Retinal pigment epithelial cell (primary cell): ENCODE measurements around the gene TINCR.
A peak's percentile ranks its signal among the peaks of the same experiment; 100 is the strongest.

ENCODE experiments used
- DNase-seq: peaks from one replicate; pipeline ENCODE4 v3.0.0-alpha.2; 2010; ENCODE audit warnings: low read depth
- H3K4me3 ChIP-seq: 2 replicates; pipeline ENCODE4 v1.5.1; 2011; ENCODE audit warnings: mild to moderate bottlenecking, low read length, control low read depth, moderate library complexity
- TF ChIP-seq, protein P1 (sequence below): conservative IDR thresholded peaks from 2 replicates; pipeline ENCODE4 v1.5.1; 2011; ENCODE audit warnings: low read depth, low read length, control low read depth, inconsistent platforms

Gene TINCR

DNA sequence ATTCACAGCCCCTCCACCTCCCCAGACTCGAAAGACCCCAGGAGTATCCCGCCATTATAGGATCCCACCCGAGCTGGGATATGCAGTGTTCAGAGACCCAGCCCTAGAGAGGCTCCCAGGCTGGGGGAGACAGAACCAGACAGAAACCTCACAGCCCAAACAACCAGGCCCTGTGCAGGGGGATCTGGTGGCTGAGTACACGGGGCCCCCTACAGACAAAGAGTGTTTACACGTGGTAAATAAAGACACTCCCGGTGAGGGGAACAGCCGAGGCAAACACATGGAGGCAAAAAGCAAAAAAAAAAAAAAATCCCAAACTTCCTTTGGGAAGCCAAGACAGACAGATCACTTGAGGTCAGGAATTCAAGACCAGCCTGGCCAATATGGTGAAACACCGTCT lies 25.1 kb downstream of the TINCR start:
- no peak overlapping the region for H3K4me3 ChIP-seq
- TF ChIP-seq, protein P1, sequence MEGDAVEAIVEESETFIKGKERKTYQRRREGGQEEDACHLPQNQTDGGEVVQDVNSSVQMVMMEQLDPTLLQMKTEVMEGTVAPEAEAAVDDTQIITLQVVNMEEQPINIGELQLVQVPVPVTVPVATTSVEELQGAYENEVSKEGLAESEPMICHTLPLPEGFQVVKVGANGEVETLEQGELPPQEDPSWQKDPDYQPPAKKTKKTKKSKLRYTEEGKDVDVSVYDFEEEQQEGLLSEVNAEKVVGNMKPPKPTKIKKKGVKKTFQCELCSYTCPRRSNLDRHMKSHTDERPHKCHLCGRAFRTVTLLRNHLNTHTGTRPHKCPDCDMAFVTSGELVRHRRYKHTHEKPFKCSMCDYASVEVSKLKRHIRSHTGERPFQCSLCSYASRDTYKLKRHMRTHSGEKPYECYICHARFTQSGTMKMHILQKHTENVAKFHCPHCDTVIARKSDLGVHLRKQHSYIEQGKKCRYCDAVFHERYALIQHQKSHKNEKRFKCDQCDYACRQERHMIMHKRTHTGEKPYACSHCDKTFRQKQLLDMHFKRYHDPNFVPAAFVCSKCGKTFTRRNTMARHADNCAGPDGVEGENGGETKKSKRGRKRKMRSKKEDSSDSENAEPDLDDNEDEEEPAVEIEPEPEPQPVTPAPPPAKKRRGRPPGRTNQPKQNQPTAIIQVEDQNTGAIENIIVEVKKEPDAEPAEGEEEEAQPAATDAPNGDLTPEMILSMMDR, result peak; percentile 25
- DNase-seq, result no peak

DNA sequence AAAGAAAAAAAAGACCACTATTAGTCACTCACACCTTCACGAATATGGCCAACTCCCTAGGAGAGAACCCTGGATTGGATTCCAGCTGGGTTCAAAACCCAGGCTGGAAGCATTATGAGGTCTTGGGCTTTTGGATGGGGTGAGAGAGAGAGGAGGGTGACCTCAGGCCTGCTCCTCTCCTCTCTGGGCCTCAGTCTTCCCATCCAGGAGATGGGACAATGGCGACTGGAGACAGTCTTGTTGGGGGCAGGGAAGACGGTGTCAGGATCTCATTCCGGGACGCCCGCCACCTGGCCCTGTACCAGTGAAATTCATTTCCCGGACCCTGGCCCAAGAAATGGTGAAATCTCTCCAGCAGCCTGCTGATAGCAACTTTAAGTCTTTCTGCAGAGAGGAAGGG lies 26.3 kb downstream of the TINCR start:
- TF ChIP-seq, protein P1, result no peak
- H3K4me3 ChIP-seq, result no peak overlapping the region
- no peak for DNase-seq

DNA sequence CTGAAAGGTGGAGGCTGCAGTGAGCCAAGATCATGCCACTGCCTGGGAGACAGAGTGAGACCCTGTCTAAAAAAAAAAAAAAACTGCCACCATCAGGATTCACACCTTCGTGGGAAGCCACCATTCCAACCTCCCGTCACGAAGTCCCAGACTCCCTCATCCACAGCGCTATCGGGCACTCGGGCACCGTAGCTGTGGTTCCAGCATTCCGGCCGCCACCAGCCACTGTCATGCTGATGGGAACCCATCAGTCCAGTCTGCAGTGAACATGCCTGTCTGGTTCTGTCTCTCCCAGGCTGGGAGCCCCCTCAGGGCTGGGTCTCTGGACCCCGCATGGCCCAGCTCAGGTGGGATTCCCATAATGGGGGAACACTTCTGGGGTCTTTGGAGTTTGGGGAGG lies 27.5 kb downstream of the TINCR start:
- H3K4me3 ChIP-seq, result no peak overlapping the region
- TF ChIP-seq, protein P1, result no peak
- no peak for DNase-seq

DNA sequence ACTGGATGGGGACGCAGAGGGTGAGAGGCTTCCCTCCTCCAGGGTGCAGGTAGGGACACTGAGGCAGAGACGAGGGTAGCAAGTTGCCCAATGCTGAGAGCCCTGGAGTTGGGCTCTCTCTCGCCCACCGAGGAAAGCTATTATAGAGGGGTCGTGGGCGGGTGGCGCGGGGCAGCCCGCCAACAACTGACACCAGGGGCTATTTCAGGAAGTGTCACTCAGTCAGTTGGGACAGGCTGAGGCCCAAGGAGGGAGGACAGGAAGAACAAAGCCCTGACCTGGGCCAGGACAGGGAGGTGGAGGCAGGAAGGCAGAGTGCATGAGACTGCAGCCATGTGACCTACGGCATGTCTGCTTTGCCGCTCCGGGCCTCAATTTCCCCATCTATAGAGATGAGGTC lies 29.9 kb downstream of the TINCR start:
- no peak overlapping the region for H3K4me3 ChIP-seq
- DNase-seq, result no peak
- TF ChIP-seq, protein P1, result no peak

DNA sequence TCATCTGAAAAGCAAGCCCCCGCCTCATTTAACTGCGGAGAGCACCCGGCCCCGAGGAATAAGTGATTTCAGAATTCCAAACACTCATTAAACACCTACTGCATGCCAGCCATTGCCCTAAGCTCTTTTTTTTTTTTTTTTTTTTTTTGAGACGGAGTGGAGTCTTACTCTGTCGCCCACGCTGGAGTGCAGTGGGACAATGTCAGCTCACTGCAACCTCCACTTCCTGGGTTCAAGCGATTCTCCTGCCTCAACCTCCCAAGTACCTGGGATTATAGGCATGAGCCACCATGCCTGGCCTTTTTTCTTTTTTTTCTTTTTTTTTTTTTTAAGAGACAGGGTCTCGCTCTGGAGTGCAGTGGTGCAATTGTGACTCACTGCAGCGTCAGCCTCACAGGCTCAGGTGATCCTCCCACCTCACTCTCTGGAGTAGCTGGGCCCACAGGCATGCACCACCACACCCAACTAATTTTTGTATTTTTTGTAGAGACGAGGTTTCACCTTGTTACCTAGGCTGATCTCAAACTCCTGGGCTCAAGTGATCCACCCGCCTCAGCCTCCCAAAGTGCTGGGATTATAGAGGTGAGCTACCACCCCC lies 30.7 kb downstream of the TINCR start:
- H3K4me3 ChIP-seq, result peak overlapping the region; percentile 30
- DNase-seq, result peak; percentile 44

DNA sequence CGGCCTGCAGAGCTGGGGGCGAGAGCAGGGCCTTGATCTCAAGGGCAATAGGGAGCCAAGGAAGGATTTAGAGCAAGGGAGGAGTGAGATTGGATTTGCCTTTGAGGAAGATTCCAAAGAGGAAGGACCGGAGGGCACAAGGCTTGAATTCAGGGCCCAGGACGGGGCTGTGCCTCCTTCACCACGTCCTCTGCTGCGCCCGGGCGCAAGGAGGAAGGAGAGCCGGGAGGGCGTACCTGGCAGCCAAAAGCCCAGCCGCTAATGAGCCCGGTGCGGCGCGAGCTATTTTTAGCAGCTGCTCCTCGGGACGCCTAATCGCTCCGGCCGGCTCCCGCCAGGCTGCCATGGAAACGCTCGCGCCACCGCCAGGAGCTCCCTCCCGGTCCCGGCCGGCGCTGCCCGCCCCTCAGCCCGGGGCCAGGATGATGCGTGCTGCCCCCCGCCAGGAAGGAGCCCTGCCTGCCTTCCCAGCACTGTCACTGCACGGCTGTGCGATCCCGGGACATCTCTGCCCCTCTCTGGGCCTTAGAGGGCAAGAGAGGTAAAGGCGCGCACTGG lies 31.3 kb downstream of the TINCR start:
- peak overlapping the region; percentile 30 for H3K4me3 ChIP-seq
- TF ChIP-seq, protein P1, result no peak
- peak; percentile 59 for DNase-seq

DNA sequence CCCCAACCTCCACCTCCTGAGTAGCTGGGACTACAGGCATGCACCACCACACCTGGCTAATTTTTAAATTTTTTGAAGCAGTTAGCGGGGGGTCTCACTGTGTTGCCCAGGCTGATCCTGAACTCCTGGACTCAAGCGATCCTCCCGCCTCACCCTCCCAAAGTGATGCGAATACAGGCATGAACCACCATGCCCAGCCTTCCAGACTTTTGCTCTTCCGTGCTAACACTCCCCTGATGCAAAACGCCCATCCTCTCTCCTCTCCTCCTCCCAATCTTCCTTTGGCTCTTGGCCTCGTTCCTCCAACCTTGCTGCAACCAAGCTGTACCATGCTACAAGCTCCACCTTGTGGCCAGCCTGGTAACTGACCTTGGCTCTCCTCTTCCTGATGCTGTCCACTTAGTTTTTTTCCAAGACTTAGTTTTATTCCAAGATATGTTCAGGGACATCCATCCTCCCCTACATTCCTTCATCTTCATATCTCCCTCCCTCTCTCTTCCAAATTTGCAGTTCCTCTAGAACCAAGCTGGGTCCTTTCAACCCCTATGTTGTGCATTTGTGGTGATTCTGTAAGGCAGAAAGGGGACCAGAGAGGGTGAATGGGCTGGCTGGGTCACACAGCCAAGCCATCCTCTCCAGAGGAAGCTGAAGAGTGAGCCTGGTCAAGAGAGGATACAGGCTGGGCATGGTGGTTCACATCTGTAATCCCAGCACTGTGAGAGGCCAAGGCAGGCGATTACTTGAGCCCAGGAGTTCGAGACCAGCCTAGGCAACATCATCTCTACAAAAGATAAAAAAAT lies 32.8 kb downstream of the TINCR start:
- TF ChIP-seq, protein P1, result peak; percentile 63
- no peak overlapping the region for H3K4me3 ChIP-seq
- DNase-seq, result no peak
